Measurements from ENCODE around the gene PCDH20.
"Not testable (repeated sequence)": the region's sequence is repeated elsewhere in the genome, so short reads cannot be mapped to it uniquely, and the experiment has no call there.

PCDH20 gene, protein sequence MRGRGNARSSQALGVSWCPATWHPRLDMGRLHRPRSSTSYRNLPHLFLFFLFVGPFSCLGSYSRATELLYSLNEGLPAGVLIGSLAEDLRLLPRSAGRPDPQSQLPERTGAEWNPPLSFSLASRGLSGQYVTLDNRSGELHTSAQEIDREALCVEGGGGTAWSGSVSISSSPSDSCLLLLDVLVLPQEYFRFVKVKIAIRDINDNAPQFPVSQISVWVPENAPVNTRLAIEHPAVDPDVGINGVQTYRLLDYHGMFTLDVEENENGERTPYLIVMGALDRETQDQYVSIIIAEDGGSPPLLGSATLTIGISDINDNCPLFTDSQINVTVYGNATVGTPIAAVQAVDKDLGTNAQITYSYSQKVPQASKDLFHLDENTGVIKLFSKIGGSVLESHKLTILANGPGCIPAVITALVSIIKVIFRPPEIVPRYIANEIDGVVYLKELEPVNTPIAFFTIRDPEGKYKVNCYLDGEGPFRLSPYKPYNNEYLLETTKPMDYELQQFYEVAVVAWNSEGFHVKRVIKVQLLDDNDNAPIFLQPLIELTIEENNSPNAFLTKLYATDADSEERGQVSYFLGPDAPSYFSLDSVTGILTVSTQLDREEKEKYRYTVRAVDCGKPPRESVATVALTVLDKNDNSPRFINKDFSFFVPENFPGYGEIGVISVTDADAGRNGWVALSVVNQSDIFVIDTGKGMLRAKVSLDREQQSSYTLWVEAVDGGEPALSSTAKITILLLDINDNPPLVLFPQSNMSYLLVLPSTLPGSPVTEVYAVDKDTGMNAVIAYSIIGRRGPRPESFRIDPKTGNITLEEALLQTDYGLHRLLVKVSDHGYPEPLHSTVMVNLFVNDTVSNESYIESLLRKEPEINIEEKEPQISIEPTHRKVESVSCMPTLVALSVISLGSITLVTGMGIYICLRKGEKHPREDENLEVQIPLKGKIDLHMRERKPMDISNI

DNA sequence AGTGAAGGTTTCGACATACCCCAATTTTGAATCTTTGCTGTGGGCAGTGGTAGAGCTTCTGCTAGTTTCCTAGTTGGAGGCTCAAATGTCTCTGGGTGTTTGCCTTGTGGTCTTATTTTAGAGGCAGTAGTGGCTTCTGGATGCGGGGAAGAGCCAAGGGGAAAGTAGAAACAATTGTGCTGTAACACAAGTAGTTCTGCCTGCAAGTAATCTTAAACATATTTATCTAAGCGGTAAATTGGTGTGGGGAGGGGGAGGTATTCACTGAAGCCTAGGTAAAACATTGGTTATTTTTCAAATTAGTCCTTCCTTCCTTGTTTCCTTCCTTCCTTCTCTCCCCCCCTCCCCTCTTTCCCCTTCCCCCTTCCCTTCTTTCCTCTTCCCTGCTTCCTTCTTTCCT, at the start of gene PCDH20:
Gene PCDH20 (minus strand): TSS at position 101 of the 400 bp plus-strand sequence. CDS start 691 bp downstream, outside the sequence.
- DNase-seq: no peak

DNA sequence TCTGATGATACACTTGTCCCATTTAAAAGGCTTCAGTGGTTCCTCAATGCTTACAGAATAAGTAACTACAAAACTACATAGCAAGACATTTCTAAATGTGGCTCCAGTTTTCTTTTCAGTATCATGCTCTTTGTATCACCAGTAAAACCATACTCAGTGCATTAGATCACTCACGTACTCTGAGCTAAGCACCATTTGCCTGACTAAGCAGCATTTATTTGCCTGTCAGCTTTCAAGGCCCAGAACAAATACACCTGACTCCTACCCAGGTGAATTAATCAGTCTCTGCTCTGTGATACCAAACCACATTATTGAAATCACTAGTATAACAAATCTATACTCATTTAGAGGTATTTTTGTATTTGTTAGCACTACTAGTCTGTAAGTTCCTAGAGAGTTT, 47.4 kb upstream of the PCDH20 start:
- DNase-seq: no peak

DNA sequence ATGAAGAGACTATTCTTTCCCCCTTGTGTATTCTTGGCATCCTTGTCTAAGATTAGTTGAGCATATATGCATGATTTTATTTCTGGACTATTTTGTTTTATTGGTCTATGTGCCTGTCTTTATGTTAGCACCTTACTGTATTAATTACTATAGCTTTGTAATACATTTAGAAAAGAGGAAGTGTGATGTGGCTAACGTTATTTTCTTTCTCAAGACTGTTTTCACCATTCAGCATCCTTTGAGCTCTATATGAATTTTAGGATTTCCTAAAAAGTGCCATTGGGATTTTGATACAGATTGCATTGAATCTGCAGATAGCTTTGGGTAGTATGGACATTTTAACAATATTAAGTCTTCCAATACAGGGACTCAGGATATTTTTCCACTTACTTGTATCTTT, 37.5 kb upstream of the PCDH20 start:
- DNase-seq: no peak

DNA sequence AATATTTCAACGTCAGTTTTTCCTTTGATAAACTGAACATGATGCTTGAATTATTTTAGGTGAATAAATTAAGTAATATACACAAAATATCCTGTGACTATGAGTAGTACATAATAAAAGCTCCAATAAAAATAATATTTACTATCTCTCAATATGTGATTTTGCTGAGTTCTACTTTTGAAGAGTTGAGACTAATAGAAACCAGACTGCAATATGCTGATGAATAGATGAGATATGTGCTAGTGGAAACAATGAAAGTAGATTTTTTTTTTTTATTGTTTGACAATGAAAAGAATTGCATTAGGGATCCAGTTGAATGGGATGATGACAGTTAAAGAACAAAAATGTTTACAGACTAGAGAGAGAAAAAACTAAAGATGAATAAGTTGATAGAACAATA, 16.4 kb upstream of the PCDH20 start:
- no peak for DNase-seq

DNA sequence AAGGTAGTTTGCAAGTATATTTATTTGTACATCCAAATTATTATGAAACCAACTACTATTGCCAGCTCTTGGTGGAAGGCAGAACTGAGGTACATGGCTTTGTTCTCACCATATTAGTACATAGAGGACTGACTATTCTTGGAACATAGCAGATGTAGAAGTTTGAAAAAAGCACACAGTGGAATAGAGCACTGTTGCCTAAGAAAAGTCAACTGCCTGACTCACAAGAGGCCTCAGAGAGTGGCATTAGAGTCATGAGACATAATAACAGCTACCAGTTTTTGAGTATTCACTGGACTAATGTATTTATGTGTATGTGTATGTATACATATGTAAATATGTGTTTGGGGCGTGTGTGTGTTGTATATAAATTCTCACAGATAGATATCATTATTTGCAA, 8.3 kb upstream of the PCDH20 start:
- DNase-seq: no peak

DNA sequence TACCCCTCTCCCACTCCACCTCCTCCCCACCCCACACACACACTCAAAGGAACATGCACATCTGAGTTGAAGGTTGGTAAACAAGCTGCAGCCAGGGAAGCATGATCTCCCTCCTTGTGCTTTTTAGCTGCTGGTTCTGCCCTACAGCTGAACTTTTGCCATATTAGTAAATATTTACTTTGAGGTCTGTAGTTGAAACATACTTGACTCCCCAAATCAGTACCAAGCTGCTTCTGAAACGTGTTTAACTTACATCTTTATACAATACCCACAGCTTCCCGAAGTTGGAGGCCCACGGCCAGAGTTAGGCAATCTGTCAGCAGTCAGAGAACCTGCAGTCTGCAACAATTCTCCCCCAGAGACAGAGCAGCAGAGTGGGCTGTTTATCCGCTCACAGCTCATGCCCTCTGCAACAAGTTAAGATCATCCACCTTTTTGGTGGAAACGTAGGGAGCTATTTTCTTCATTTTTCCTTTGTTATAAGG, 1.5 kb upstream of the PCDH20 start:
- DNase-seq: no peak

DNA sequence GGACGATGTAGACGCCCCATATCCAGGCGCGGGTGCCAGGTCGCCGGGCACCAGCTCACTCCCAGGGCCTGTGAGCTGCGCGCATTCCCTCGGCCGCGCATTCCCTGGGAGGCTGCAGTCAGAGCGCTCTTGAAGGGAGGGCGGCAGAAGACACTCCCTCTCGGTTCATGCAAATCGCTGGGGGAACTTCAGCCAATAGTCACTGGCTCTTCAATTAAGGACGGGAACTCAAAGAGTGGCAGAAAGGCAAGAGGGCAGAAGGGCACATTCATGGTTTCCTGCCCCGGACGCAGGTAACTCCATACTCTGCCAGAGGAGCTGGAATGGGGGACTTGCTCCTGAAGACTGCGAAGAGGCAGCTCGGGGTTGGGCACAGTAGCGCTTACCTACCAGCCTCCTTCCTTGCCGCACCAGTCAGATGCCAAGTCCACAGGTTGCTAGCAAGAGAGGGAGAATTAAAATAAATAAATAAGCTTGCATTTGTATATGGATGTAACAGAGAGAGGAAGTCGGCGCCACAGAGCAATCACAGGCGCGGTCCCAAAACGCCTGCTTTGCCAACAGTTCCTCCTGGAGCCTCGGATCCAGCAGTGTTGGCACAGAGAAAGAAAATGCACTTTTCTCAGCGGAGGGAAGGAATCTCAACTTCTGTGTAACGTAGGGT, 459 bp downstream of the PCDH20 start:
- peak; percentile 76 for DNase-seq

DNA sequence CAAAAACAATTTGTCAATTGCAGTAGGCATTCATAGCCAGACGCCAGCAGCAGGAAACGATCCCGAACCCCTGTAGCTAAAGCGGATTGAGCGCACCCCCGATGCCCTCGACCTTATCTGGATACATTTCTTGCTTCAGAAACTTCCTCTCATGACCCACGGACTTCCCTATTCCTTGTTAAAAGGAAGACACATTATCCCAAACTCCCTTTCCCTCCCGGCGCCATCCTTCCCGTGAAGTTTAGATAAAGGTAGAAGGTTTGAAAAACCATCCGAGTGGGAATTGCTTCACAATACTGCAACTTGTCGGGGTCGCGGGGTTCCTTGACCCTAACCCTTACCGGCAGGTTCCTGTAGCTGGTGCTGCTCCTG, 977 bp downstream of the PCDH20 start:
- DNase-seq: no peak

DNA sequence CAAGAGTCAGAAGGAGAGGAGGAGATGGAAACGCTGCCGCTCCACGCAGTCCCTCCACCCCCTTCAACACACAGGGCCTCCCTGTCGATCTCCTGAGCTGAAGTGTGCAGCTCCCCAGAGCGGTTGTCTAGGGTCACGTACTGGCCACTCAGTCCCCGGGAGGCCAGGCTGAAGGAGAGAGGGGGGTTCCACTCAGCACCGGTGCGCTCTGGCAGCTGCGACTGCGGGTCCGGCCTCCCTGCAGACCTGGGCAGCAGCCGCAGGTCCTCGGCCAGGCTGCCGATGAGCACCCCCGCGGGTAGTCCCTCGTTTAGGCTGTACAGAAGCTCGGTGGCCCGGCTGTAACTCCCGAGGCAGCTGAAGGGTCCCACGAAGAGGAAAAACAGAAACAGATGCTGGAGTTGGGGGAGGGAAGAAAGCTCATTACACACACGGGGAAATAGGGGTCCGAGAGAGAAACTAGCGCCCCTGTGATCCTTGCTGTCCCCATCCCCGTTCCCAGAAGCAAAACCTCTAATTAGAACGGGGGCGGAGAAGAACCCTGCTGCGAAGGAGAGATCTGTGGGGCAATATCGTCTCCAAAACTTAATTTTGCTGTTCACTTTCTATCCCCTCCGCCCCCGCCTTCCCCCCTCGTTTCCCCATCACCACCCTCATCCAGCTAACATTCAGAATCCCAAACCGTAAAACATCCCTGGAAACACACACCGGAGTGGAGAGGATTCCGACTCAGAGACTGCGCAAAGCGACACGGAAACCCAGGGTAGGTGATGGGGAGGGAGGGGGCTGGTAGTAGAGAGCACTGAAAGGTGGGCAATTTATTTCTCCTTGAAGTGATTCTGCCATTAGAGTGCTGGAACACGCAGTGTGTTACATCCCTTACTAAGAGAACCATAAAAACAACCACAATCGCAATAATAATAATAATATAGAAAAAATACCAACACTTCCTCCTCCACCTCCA, 1.8 kb downstream of the PCDH20 start:
- no peak for DNase-seq

DNA sequence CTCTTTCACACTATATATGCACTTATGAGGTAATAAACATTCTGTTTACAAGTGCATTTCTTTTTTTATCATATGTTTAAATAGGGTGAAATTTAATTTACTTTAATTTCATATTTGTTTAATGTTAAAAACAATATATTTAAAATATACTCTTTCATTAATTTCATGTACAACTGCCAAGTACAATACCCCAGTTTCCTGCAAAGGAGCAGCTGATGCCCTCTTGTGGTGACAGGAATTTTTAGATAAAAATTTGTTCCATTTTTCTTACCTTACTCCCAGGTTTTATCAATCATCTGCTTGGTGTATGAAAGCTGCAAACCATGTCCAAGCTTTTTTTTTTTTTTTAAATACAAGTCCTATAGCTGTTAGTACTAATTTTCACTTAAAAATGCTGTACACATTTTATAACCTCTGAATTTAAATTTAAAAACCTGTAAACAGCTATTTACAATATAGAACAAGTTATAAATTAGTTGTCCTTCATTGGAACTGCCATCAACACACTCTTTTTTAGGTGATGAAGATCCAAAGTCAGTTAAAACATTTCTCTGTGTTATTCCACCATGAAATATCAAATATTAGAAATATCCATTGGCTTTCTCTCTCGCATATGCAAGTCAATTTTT, 4.9 kb downstream of the PCDH20 start:
- DNase-seq: peak; percentile 61

DNA sequence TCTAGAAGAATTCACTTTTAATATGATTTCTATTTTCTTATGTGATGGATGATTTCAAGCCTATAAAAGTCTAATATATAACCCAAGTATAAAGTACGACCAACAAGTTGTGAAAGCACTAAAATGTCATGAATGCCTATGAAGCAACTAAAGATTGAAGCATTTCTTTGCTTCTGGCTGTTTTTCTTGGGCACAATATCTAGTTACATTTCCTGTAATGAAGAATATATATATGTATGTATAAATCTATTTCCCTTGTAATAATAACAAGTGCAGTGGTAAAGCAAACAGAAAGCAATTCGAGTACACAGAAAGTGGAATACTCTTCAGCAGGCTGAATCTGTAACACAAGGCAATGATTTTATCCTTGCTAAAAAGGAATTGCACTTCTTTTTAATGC, 5.4 kb downstream of the PCDH20 start:
- DNase-seq: no peak

DNA sequence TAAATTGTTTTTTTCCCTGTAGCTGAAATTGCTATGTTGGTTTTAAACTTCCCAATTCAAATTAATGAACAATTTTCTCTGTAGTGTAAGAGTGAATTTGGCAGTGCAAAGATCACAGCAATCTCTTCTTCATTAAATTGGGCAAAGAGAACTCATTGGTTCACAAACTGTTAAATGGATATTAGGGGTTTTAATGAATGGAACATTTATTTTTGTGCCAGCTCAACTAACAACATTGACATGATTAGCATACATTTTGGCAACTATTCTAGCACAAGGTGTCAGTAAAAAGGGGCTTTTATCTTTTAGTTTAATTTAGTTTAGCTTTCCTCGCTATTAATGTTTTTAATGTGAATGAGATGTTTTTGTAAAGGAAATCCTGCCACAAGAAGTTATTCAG, 7.1 kb downstream of the PCDH20 start:
- no peak for DNase-seq

DNA sequence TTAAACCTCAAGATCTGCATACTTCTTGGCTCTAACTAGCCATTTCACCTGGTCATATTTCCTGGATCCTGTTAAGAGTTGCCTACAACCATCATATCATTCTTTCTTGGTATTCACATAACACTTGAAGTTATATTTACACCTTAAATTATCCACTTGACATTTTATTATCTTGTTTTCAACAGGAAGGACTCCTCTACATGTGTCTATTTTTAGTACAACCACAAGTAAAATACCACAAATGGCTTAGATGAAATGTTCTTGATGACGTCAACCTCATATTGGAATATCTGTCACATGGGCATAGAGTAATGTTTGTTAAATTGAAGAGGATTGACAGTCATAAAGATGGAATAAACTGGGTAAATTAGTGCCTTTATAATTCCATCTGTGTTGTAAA, 9.4 kb downstream of the PCDH20 start:
- DNase-seq: peak; percentile 68

DNA sequence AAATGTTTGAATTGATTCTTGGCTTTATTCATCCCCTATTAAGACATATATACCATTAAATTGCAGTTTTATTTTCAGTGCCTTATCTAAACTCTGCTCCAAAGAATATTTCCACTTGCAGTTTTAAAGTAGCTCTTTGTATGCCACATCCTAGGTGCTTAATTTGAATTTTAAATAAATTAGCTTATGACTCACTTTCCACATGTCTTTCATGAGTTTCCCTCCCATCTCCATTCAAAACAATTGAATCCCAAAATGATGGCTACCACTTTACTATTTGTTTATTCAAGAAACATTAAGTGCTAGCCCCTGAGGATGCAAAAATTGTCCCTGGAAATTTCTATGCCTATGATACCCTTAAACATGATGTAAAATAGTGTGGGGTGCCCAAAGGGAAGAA, 19.5 kb downstream of the PCDH20 start:
- no peak for DNase-seq

DNA sequence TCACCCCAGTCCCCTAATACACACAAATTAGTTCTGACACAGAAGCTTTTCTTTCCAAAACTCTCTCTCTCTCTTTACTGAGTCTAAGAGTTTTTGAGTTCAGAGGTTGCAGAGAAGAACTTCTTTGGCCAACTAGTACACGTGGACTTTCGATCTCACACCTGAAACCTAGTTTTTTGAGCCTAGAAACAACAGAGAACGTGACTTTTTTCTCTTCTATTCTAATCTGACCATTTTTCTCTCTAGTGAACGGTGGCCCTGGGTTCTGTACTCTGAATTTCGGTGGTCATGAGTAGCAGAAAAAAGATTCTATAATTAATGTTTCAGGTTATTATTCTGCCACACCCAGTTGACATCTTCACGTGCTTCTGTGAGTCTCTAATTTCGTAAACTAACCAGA, 24.2 kb downstream of the PCDH20 start:
- no peak for DNase-seq

DNA sequence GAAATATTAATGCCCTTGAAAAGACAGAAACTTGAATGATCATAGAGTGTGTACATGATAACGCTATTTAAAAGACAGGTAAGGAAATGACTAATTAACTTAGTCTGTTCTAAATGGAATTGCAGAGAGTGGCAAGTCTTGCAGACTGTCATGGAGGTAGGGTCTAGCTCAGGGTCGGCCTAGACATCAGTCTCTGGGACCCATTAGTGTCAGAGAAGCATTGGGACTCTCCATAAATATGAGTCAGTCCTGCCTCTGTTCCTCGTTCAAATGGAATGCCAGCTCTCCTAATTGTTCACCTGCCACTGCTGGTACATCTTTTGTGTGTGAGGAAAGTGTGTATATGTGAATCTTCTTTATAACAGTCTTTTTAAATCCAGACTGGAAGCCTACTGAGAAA, 28.0 kb downstream of the PCDH20 start:
- no peak for DNase-seq

DNA sequence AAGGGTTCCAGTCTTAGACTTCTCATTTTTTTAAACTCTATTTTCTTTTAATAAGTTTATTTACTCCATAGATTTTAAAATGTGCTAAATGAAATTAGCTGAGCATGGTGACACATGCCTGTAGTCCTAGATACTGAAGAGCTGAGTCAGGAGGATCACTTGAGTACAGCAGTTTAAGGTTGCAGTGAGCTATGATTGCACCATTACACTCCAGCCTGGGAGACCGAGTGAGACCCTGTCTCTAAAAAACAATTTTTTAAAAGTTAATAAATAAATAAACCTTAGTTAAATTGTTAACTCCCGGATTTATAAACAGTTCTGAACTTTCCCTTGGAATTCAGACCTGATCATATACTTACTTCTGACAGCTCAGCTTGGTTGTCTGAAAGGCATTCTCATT, 32.5 kb downstream of the PCDH20 start:
- no peak for DNase-seq

DNA sequence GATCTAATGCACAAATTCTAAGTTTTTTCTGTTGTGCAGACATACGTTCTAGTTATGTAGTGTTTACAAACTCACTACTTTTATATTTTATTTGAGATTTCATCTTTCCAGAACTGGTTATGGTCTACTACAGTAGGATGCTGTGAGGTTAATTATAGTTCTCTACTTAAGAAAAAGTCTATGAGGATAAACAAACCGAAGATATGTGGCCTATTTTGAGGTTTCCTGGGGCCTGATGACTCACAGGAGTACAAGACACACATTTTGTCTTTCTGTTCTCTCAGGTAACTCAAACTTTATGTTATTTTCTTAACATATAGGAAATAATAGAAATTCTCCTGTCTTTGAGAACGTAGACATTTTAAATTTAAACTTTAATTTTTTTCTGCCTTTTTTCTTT, 45.1 kb downstream of the PCDH20 start:
- DNase-seq: peak; percentile 43

DNA sequence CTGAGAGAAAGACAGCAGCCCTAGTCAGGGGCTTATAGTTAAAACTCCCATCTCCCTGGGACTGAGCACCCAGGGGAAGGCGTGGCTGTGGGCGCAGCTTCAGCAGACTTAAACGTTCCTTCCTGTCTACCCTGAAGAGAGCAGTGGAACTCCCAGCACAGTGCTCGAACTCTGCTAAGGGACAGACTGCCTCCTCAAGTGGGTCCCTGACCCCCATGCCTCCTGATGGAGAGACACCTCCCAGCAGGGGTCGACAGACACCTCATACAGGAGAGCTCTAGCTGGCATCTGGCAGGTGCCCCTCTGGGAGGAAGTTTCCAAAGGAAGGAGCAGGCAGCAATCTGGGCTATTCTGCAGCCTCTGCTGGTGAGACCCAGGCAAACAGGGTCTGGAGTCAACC, 51.0 kb downstream of the PCDH20 start:
- not testable (repeated sequence) for DNase-seq

DNA sequence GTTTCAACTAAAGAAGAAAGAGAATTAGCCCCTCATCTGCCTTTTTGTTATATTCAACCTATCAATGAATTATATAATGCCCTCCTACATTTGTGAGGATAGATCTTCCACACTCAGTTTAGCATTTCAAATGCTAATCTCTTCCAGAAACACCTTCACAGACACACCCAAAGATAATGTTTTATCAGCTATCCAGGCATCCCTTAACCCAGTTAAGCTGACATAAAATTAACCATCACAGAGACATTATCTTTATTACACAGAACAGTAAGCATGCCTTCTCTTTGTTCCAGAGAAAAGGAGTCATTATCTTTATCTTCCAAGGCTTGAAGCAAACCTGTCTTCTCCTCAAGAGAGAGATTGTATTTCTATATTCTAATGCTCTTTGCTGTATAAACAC, 53.1 kb downstream of the PCDH20 start:
- DNase-seq: no peak
